SH-SY5Y (cell line): ENCODE results near the gene AQP1.

Source experiments
- GATA2 ChIP-seq: IDR thresholded peaks from 2 replicates; pipeline ENCODE4 v1.6.1; 2011; ENCODE audit warnings: mild to moderate bottlenecking, low read depth, low read length
- GATA3 ChIP-seq: IDR thresholded peaks from 2 replicates; pipeline ENCODE4 v1.6.1; 2011; ENCODE audit warnings: low read depth, mild to moderate bottlenecking, low read length, moderate library complexity

DNA sequence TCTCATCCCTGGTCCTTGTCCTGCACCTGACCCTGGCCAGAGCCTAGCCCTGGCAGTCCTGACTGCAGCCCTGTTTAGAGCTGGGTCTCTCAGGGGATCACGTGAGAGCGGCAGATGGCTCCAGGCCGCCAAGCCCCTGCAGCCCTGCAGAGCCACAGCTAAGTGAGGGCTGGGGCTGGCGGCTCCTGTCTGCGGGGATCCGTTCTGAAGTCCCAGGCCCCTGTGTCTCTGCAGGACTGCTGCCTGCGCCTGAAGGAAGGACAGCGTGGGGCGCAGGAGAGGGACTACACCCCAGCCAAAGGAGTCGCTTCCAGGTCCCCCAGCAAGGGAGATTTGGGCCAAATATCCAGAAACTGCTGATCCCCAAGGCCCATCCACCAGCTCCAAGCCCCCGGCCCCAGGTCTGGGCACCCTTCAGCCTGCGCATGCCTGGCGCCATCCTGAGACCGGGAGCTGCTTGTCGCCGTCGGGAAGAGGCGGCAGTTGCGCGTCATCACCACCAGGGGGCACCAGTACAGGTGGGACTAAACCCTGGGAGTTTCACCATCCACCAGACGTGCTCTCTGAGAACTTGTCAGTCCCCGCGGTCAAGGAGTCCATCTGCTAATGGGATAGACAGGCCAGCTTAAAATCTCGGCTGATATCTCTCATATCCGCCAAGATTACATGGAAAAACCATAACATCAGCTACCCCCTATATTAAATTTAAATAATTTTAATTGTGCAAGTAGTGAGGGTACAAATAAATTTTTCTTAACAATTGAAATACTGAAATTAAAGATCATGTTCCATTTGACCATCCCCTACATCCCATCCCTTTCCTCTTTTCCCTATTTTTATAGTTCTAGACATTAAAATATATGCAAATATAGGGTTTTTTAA lies 27.0 kb downstream of the AQP1 start:
- TF ChIP-seq GATA3 (no peak), GATA2 (no peak)
